Measurements from ENCODE around the gene STK32B.

Gene STK32B

GRCh38 chr4:5361968-5362367 is 310.7 kb downstream of the STK32B start:
- DNase-seq (ENCODE audit: low read depth in 2 of 2): no peak

GRCh38 chr4:5364406-5364805 is 313.1 kb downstream of the STK32B start:
- no peak for DNase-seq (ENCODE audit: low read depth in 2 of 2)

GRCh38 chr4:5365071-5366008 is 314.1 kb downstream of the STK32B start:
- no peak for DNase-seq (ENCODE audit: low read depth in 2 of 2)

- DNase-seq (ENCODE audit: low read depth in 2 of 2): no peak
Measured at GRCh38 chr4:5366009-5366386, 314.7 kb downstream of the STK32B start.

DNA sequence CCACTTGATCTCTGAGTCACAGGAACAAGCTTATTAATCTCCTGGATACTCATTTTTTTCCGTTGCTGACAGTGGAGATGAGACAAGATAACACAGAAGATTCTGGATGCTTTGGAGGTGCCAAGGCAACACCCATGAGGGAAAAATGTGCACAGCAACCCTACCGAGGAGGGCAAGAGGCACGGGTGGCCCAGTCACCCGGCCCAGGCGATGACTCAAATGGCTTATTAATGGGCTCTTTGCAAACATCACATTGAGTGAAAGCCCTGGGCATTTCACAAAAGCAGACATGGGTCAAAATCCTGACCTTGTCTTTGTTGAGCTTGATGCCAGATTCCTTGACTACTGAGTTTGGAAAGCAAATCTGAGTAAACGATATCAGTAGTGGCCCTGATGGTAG is 315.1 kb downstream of the STK32B start:
- DNase-seq (ENCODE audit: low read depth in 2 of 2): no peak

- no peak for DNase-seq (ENCODE audit: low read depth in 2 of 2)
Measured at GRCh38 chr4:5368426-5368825, 317.1 kb downstream of the STK32B start.

DNA sequence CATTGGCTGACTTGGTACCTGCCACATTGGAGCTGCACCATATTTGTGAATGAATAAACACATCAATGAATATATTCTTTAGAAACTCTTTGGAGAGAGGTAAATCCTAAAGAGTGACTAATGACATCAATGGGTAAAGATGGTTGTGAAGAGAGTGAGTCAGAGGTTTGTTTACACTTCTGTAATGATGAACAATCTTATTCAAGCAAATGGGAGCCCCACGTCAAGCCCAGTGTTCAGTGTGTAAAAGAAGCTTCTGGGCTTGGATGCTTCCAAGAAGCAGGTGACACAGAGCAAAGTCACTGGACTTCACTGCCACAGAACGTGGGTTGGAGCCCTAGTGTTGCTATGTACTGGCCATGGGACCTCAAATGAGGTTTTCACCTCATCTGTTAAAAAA is 319.0 kb downstream of the STK32B start:
- DNase-seq (ENCODE audit: low read depth in 2 of 2): no peak

GRCh38 chr4:5371415-5372190 is 320.3 kb downstream of the STK32B start:
- DNase-seq (ENCODE audit: low read depth in 2 of 2): no peak

DNA sequence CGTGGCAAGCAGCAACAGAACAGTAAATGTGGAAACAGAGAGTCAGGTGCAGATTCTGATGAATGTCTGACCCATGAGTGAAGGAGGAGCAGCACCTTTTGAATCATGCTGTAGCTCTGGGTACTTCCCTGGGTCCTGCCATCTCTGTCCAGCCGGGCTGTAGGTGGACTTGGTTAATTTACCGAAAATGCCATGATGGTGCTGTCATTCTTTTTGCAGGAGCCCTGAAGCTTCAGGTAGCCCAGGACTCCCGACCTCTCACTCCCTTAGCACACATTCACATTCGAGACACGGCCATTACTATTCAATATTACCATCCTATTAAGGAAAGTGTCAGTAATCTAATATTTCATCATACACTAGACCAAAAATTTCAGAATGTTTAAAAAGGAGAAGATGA is 320.9 kb downstream of the STK32B start:
- no peak for DNase-seq (ENCODE audit: low read depth in 2 of 2)

DNA sequence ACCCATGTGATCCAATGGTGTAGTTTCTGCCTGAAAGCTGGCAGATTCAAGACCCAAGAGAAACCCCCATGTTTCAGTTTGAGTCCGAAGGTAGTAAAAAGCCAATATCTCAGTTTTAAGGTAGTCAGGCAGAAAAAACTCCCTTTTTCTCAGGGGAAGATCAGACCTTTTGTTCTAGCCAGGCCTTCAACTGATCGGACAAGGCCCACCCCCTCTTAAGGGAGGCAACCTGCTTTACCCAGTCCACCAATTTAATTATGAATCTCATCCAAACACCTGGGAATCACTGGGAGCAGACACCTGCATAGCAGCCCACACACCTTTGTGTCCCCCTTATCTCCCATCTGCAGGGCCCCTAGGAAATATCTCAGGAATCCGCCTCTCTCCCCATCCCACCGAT is 322.0 kb downstream of the STK32B start:
- no peak for DNase-seq (ENCODE audit: low read depth in 2 of 2)

GRCh38 chr4:5374592-5374991 is 323.3 kb downstream of the STK32B start:
- DNase-seq (ENCODE audit: low read depth in 2 of 2): no peak

- DNase-seq (ENCODE audit: low read depth in 2 of 2): no peak
Measured at GRCh38 chr4:5374994-5375393, 323.7 kb downstream of the STK32B start.

GRCh38 chr4:5376015-5376414 is 324.7 kb downstream of the STK32B start:
- DNase-seq (ENCODE audit: low read depth in 2 of 2): no peak

DNA sequence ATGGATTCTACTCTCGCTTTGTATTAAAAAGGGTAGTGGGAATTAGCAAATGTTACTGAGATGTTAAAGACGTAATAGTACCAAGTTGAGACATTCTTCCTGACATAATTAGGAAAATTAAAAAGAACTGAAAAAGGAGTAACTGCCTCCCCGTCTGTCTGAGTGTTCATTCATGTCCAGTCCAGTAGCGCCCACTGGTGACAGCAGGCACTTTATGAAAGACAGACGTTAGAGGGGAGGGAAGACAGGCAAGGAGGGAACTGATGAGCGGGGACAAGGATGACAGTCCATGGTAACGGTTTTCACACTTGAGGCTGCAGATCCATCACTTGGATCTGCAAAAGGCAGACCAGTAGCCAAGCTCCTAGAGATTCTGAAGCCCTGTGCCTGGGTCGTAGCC is 326.7 kb downstream of the STK32B start:
- no peak for DNase-seq (ENCODE audit: low read depth in 2 of 2)

DNA sequence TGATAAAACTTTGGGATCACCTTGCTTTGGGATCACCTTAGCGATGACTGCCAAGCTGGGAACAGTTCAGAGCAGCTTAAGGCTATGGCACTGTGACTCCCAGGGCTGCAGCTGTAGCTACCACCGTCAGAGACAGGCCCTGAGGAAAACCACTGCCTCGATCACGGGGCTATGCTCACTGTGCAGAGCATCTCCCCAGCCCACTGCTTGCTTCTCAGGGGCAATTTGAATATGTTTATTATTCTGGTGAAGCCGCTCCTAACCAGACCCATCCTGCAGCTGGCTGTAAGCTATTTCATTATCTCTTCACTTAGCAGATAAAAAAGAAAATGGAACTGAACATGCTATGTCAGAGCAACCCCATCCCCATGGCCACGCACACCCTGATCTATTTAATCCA is 328.6 kb downstream of the STK32B start:
- DNase-seq (ENCODE audit: low read depth in 2 of 2): no peak

- DNase-seq (ENCODE audit: low read depth in 2 of 2): no peak
Measured at GRCh38 chr4:5381961-5382441, 330.7 kb downstream of the STK32B start.

DNA sequence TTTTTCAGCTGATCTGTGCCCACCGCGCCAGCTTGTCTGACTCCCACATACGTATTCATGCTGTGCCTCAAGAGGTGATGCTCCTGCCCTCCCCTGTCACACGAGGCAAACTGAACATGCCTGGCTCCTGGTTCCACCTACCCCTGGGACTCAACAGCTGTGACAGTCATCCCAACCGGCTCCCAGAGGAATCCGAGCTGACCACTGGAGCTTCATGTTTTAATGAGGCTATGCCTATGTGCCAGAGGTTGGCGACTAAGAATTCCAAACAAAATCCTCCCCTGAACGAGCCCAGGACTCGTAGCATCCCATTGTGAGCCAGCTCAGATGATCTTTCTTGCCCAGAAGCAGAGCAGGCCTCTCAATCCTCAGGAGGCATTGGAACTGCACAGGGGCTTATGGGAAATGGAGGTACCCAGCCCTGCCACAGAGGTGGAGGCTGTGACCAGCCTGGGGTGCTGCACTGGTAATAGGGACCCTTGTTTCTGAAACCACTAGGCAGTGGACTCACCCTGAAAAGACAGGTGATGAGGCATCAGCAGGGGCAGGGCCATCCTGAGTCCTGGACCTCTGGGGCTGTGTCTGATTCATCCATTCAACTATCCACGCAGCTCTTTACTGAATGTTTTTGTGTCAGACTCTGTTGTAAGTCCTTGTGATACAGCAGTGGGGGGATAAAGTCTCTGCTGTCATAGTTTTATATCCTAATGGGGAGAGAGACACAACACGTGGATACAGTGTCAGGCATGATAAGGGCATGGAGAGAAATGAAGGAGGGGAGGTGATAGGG is 332.1 kb downstream of the STK32B start:
- DNase-seq (ENCODE audit: low read depth in 2 of 2): no peak

DNA sequence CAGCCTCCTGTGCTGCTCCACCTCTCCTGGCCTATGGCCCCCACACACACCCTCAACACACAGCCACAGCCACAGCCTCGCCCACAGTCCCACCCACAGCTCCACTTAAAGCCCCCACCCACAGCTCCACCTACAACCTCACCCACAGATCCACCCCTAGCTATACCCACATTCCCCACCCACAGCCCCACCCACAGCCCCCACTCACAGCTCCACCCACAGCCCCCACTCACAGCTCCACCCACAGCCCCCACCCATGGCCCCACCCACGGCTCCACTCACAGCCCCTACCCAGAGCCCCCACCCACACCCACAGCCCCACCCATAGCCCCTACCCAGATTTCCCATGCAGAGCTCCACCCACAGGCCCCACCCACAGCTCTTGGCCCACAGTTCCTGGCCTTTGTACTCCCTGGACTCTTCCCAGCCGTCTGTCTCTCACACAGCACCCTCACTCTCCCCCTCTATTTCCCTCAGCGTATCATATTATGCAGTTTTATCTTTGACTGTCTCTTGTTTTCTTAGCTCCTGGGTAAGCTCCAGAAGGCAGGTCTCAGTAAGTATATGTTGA is 334.5 kb downstream of the STK32B start:
- DNase-seq (ENCODE audit: low read depth in 2 of 2): no peak

DNA sequence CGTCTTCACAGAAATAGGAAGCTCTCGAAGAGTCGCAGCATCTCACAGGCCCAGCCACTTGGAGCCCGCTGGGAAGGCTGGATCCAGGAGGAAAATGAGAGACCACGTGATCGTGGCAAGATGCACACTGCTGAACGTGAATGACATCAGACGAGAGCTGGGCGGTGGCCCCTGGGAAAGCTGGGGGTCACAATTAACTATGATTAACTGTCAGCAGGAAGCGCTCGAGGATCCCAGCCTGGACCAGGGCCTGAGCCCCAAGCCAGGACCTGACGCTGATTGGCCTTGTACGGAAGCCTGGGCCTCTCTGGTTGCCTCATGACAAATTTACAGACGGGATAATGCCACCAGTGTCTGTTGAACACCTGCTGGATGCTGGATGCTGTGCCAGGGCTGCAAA is 335.6 kb downstream of the STK32B start:
- no peak for DNase-seq (ENCODE audit: low read depth in 2 of 2)

DNA sequence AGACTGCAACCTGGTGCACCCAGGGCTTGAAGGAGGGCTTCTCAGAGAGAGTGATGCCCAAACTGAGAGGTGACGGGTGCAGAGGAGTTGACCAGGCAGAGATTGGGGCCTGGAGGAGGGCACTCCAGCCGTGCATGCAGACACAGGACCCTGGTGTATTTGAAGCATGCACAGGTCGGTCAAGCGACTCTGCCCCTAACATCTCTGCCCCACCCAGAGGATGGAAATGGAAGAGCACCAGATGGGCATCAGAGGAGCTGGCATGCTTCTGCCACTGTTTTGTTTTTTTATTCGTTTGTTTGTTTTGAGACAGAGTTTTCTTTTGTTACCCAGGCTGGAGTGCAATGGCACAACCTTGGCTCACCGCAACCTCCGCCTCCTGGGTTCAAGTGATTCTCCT is 336.2 kb downstream of the STK32B start:
- no peak for DNase-seq (ENCODE audit: low read depth in 2 of 2)

GRCh38 chr4:5389756-5390310 is 338.6 kb downstream of the STK32B start:
- no peak for DNase-seq (ENCODE audit: low read depth in 2 of 2)

All from stimulated activated CD8-positive, alpha-beta memory T cell treated with anti-CD3 and anti-CD28 coated beads, Interleukin-2, amount 100 ng/mL, for 1 hour (primary cell).